Natural killer cell (primary cell): ENCODE results near the gene PGAP3. TPM values are rescaled to one million over a fixed set of nuclear protein-coding genes. Genes with fewer than 3 reads are reported as not detected.

Experiments used
- ATAC-seq, 3 donors: fragments of 150-1000 bp in 2 of 3; fragments of 200-7000 bp in 1 of 3; cut with Tn5 transposase; 1 replicate in 1 of 3; 2 replicates in 2 of 3; pipeline ENCODE4 v1.10.0; 2021; ENCODE audit warnings: mild to moderate bottlenecking in 2 of 3, moderate library complexity in 2 of 3
- DNase-seq, 2 donors: peaks; one replicate each; pipeline versions ENCODE4 v3.0.0 to v3.0.0-alpha.2; 2013 to 2021; ENCODE audit warnings: mixed read lengths in 1 of 2
- H3K27ac ChIP-seq: one replicate; pipeline ENCODE4 v1.5.1; 2013; ENCODE audit warnings: mild to moderate bottlenecking, low read length
- H3K27me3 ChIP-seq: one replicate; pipeline ENCODE4 v1.6.1; 2013; ENCODE audit warnings: low read length; ENCODE audit not compliant: control insufficient read depth, insufficient read depth
- H3K36me3 ChIP-seq: one replicate; pipeline ENCODE4 v1.6.1; 2013; ENCODE audit warnings: low read length; ENCODE audit not compliant: control insufficient read depth, insufficient read depth
- H3K4me1 ChIP-seq: one replicate; pipeline ENCODE4 v1.6.1; 2013; ENCODE audit warnings: low read length; ENCODE audit not compliant: control insufficient read depth, insufficient read depth
- H3K4me3 ChIP-seq: one replicate; pipeline ENCODE4 v1.5.1; 2013; ENCODE audit warnings: low read length
- H3K9me3 ChIP-seq: one replicate; pipeline ENCODE4 v1.6.1; 2013; ENCODE audit warnings: low read length; ENCODE audit not compliant: control insufficient read depth, insufficient read depth
- H3K27ac Mint-ChIP-seq, 2 donors: one replicate each; pipeline ENCODE4 v1.8.0; 2022; ENCODE audit warnings: mild to moderate bottlenecking in 2 of 2, mixed read lengths in 2 of 2, moderate library complexity in 1 of 2
- H3K27me3 Mint-ChIP-seq, 2 donors: one replicate each; pipeline ENCODE4 v1.8.0; 2022; ENCODE audit warnings: low read depth in 2 of 2, mixed read lengths in 2 of 2
- H3K36me3 Mint-ChIP-seq: one replicate; pipeline ENCODE4 v1.8.0; 2022; ENCODE audit warnings: mixed read lengths
- H3K4me1 Mint-ChIP-seq, 2 donors: one replicate each; pipeline ENCODE4 v1.8.0; 2022; ENCODE audit warnings: mixed read lengths in 2 of 2
- H3K4me3 Mint-ChIP-seq: one replicate; pipeline ENCODE4 v1.8.0; 2022; ENCODE audit warnings: mild to moderate bottlenecking, moderate library complexity, mixed read lengths
- H3K9me3 Mint-ChIP-seq, 2 donors: one replicate each; pipeline ENCODE4 v1.8.0; 2022; ENCODE audit warnings: mixed read lengths in 2 of 2
- CTCF ChIP-seq: fragments of 200-600 bp; IDR thresholded peaks from one replicate; pipeline ENCODE4 v1.8.0; 2022; ENCODE audit warnings: antibody characterized with exemption
- WGBS: methylation state at CpG from one replicate; pipeline ENCODE4 v1.1.7; 2013; ENCODE audit warnings: missing lambda C conversion rate; ENCODE audit not compliant: insufficient coverage; 5-methylcytosine and 5-hydroxymethylcytosine counted together
- intact Hi-C: fragments of 100-400 bp; cut with micrococcal nuclease; formaldehyde crosslinking; loops from one replicate; pipeline ENCODE4 v1.14.2; 2022
- total RNA-seq, 4 donors: library from RNA; stranded (reverse); fragments of 120-200 nt in 1 of 4; gene quantifications; one replicate each; pipeline versions ENCODE4 v1.2.3 to v1.2.4, GENCODE V29; 2013 to 2022

The PGAP3 gene
- total RNA-seq, 3 donors from 2014 or later (not counting 1 experiment from before 2014, with no cell fraction given), result 45.8 to 57.8 (median 52.4) TPM

- no peak overlapping the region for H3K27ac ChIP-seq
- peak in 1 of 3 donors; percentile 22 for ATAC-seq
- Mint-ChIP-seq H3K27ac (no peak overlapping the region), H3K27me3 (no peaks in the 10 kb centered on the region), H3K36me3 (no peaks in the 10 kb centered on the region), H3K4me3 (no peak overlapping the region), H3K9me3 (no peaks in the 10 kb centered on the region), H3K4me1 (peaks cover 7 to 23% of the 10 kb centered on the region in 2 donors)
- peaks cover 3% of the 10 kb centered on the region for H3K27me3 ChIP-seq
- H3K36me3 ChIP-seq, result peaks cover 23% of the 10 kb centered on the region
- H3K9me3 ChIP-seq, result no peaks in the 10 kb centered on the region
- WGBS, result 81% methylated on average over 17 of the region's 17 CpGs
- no peak for TF ChIP-seq CTCF
- peaks cover 23% of the 10 kb centered on the region for H3K4me1 ChIP-seq
- DNase-seq, result peak in 1 of 2 donors; percentile 46
- H3K4me3 ChIP-seq, result no peak overlapping the region
- intact Hi-C loops, result loop anchor here (5.0 kb wide), 1 partner anchor 43 kb away; no protein-coding TSS in a partner anchor
Observed at GRCh38 chr17:39665642-39666224, 22.1 kb downstream of the PGAP3 start.

DNA sequence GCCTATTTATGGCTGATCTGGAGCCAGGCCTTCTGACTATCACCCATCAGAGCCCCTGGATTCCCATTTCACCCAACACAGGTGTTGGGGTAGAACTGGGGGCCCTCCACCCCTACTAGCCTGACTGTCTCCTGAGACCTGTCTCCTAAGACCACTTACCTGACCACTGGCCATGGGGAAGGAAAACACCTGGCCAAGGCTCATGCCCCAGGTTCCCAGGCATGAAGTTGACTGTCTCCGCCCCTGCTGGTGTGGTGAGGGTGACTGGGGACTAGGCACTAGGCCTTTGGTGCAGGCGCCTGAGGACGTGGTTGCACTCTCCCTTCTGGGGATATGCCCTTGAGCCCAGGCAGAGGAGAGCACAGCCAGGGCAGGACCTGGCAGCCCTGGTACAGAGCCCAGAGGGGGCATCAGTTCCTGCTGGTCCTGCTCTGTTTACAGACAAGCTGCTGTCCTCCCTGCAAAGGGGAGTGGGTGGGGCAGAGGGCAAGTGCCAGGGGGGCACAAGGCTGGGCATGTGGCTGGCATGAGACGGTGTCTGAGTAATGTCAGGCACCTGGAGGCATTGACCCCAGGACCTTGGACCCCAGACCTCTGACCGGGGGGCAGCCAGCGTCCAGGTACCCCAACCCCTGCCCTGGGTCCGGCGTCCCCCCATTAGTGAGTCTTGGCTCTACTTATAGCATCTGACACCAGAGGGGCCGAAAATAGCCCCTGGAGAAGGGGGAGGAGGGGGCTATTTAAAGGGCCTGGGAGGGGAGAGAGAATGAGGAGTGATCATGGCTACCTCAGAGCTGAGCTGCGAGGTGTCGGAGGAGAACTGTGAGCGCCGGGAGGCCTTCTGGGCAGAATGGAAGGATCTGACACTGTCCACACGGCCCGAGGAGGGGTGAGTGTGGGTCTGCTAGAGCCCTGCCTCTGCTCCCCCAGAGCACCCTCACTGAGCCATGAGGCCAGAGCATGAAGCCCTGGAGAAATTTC is 23.0 kb downstream of the PGAP3 start, which contains the start of gene TCAP:
TSS of gene TCAP (plus strand) at position 769 of the 981 bp plus-strand sequence. CDS start at position 780, 11 bp downstream.
- Mint-ChIP-seq H3K36me3 (no peaks in the 10 kb centered on the region), H3K27ac (peak within 1 kb of the TSS in 1 of 2 donors; percentile 18), H3K27me3 (no peaks in the 10 kb centered on the region)

GRCh38 chr17:39663688-39664580 is 23.9 kb downstream of the PGAP3 start:
- Mint-ChIP-seq H3K9me3 (no peaks in the 10 kb centered on the region), H3K4me1 (peaks cover 7 to 22% of the 10 kb centered on the region in 2 donors), H3K27me3 (no peaks in the 10 kb centered on the region), H3K4me3 (no peak overlapping the region), H3K36me3 (no peaks in the 10 kb centered on the region), H3K27ac (peak overlapping the region in 1 of 2 donors; percentile 51)
- WGBS, result 85% methylated on average over 17 of the region's 17 CpGs
- H3K9me3 ChIP-seq, result no peaks in the 10 kb centered on the region
- intact Hi-C loops, result no loop called here
- peaks cover 39% of the 10 kb centered on the region for H3K36me3 ChIP-seq
- H3K4me1 ChIP-seq, result peaks cover 34% of the 10 kb centered on the region
- H3K4me3 ChIP-seq, result no peak overlapping the region
- DNase-seq (no peak), ATAC-seq (no peak)
- TF ChIP-seq CTCF, result no peak
- no peak overlapping the region for H3K27ac ChIP-seq
- H3K27me3 ChIP-seq, result peaks cover 2% of the 10 kb centered on the region

More for the DNA sequence above, 23.0 kb downstream of the PGAP3 start, which contains the start of gene TCAP:
- WGBS, result 81% methylated on average over 15 of the region's 15 CpGs
- ATAC-seq, result no peak
- Histone ChIP-seq H3K27ac (no peak within 1 kb of the TSS), H3K36me3 (peaks cover 31% of the 10 kb centered on the region), H3K9me3 (no peaks in the 10 kb centered on the region), H3K4me3 (no peak within 1 kb of the TSS), H3K4me1 (peaks cover 28% of the 10 kb centered on the region), H3K27me3 (peaks cover 2% of the 10 kb centered on the region)
- no peaks in the 10 kb centered on the region for H3K9me3 Mint-ChIP-seq
- TF ChIP-seq CTCF, result no peak
- intact Hi-C loops, result loop anchor here (5.0 kb wide), 1 partner anchor 43 kb away; no protein-coding TSS in a partner anchor
- peaks cover 7 to 23% of the 10 kb centered on the region in 2 donors for H3K4me1 Mint-ChIP-seq
- no peak within 1 kb of the TSS for H3K4me3 Mint-ChIP-seq
- no peak for DNase-seq
